Measurements from ENCODE around the gene EPHA7. TPM values are rescaled to one million over a fixed set of nuclear protein-coding genes. Genes with fewer than 3 reads are reported as not detected.
A peak's percentile ranks its signal among the peaks of the same experiment; 100 is the strongest.

The EPHA7 gene
- total and polyA plus RNA-seq, 2 experiments from 2014 or later = 35.8 to 59.0 TPM

DNA sequence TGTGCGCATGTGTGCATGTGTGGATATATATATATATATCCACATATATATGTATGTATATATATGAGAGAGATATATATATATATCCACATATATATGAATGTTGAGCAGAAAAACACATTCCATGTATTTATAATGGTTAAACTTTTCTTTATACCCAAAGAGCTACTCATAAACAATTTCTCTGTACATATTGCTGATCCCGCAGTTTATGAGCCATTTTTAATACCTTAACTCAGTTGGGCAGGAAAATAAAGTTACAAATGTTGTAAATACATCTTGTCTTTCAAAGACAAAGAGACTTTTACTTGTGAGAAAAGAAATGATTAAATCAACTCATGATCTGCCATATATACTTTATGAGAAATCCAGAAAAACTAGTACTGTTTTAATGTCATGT, 18.1 kb upstream of the EPHA7 start:
- DNase-seq (ENCODE audit: low read depth in 1 of 2, low spot score in 1 of 2) = no peak
- Histone ChIP-seq H3K36me3 (no peaks in the 10 kb centered on the region), H3K4me3 (no peak overlapping the region), H3K9me3 (ENCODE audit: low read depth) (no peaks in the 10 kb centered on the region), H3K27me3 (no peaks in the 10 kb centered on the region), H3K4me1 (ENCODE audit: low read depth) (no peaks in the 10 kb centered on the region), H3K27ac (no peak overlapping the region)
- TF ChIP-seq, protein P1, sequence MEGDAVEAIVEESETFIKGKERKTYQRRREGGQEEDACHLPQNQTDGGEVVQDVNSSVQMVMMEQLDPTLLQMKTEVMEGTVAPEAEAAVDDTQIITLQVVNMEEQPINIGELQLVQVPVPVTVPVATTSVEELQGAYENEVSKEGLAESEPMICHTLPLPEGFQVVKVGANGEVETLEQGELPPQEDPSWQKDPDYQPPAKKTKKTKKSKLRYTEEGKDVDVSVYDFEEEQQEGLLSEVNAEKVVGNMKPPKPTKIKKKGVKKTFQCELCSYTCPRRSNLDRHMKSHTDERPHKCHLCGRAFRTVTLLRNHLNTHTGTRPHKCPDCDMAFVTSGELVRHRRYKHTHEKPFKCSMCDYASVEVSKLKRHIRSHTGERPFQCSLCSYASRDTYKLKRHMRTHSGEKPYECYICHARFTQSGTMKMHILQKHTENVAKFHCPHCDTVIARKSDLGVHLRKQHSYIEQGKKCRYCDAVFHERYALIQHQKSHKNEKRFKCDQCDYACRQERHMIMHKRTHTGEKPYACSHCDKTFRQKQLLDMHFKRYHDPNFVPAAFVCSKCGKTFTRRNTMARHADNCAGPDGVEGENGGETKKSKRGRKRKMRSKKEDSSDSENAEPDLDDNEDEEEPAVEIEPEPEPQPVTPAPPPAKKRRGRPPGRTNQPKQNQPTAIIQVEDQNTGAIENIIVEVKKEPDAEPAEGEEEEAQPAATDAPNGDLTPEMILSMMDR (IDR thresholded peaks at IDR 0.05; ENCODE audit: low read depth, low read length) = no peak

DNA sequence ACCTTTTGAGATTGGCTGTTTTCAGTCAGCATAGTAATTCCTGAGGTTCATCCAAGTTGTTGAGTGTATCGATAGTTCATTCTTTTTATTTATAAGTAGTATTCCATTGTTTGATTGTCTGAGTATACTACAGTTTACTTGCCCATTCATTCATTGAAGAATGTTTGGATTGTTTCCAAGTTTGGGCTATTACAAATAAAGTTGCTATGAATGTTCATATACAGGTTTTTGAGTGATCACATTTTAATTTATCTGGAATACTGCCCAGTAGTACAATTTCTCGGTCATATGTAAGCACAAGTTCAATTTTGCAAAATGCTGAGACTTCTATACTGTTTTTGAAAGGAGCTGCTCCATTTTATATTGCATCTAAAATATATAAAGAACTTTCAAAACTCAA, 14.2 kb upstream of the EPHA7 start:
- Histone ChIP-seq H3K4me3 (no peak overlapping the region), H3K9me3 (ENCODE audit: low read depth) (no peaks in the 10 kb centered on the region), H3K36me3 (no peaks in the 10 kb centered on the region), H3K27ac (no peak overlapping the region), H3K4me1 (ENCODE audit: low read depth) (no peaks in the 10 kb centered on the region), H3K27me3 (no peaks in the 10 kb centered on the region)
- TF ChIP-seq, protein P1 (IDR thresholded peaks at IDR 0.05; ENCODE audit: low read depth, low read length) = no peak
- no peak for DNase-seq (ENCODE audit: low read depth in 1 of 2, low spot score in 1 of 2)

DNA sequence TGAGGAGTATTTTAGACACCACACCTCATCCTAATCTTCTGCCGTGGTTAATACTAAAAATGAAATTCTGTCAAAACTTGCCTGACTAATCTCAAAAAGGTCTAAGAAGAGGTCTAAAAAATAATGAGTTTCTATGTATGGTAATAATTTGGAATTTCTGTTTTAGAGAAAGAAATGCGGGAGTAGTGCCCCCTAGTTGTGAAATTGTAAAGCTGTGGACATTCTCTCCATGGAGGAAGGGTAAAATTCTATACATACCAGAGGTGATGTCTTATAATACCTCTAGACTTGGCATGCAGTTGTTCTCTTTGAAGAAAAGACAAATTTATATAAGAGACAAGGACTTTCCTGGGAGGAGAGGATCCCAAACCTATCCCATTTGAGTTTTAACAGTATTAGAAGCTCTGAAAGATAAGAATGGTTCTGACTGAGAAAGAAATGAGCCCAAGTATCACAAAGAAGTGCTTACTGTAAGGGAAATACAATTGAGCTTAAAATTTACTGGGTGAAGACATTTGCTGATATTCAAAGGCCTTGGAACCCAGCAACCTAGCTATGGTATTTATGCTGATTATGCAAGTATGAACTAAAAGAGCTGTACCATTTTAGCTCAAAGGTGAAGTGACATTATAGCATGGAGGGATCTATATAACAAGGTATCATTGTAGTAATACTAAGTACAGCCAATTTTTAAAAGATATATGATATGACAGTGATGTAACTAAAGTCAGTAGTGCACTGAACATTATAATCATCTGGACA, 5.1 kb upstream of the EPHA7 start:
- peak; percentile 42 to 44 for DNase-seq (ENCODE audit: low read depth in 1 of 2, low spot score in 1 of 2)
- TF ChIP-seq, protein P1 (IDR thresholded peaks at IDR 0.05; ENCODE audit: low read depth, low read length) = peak; percentile 71
- no peak overlapping the region for H3K4me3 ChIP-seq
- no peak overlapping the region for H3K27ac ChIP-seq
- peaks cover 15% of the 10 kb centered on the region for H3K4me1 ChIP-seq (ENCODE audit: low read depth)
- H3K36me3 ChIP-seq = no peaks in the 10 kb centered on the region
- no peaks in the 10 kb centered on the region for H3K27me3 ChIP-seq
- no peaks in the 10 kb centered on the region for H3K9me3 ChIP-seq (ENCODE audit: low read depth)

DNA sequence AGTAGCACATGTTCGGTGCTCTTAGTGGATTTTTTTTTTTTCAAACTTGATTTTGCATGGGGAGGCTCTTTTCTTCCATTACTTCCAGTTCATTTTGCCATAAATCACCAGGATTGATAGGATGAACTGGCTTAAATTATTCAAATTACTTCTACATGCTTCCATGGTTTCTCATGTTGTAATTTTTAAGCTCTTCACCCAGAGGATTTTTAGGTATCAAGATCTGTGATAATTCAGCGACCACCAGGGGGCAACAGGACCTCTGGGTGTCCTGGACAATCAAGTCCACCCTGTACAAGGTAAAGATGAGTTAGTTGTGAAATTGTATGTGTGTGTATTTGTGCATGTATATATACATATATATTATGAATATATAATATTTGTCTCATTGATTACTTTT, 4.2 kb upstream of the EPHA7 start:
- TF ChIP-seq, protein P1 (IDR thresholded peaks at IDR 0.05; ENCODE audit: low read depth, low read length) = peak; percentile 22

DNA sequence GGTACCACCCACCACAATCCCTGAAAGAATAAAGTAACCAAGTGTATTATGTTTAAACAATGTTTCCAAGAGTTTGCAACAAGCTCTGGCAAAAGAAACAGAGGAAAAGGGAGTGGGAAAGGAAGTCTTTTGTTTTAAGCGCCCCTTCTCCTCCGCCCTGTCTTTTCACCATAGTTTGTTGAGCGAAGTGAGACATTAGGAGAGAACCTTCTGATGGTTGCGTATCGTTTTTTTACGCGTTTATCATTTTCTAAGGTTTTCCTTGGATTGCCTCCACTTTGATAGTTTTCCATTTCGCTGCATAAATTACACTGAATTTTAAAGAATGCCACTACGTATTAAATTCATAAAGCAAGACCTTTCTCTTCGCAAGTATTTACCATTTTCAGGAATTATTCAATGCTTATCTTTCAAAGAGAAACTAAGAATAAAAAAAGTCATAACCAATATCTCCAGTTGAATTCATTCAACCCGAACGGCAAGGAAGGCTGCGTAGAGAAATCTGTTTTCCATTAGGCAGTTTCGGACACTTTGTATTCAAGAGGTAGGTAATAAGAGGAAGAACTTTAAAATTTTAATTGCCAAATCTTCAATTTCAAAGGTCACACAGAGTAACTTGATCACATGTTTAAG, 920 bp upstream of the EPHA7 start:
- H3K27me3 ChIP-seq = no peaks in the 10 kb centered on the region
- H3K4me1 ChIP-seq (ENCODE audit: low read depth) = peaks cover 23% of the 10 kb centered on the region
- TF ChIP-seq, protein P1 (IDR thresholded peaks at IDR 0.05; ENCODE audit: low read depth, low read length) = no peak
- peak overlapping the region; percentile 62 for H3K27ac ChIP-seq
- H3K36me3 ChIP-seq = no peaks in the 10 kb centered on the region
- no peaks in the 10 kb centered on the region for H3K9me3 ChIP-seq (ENCODE audit: low read depth)
- peak overlapping the region; percentile 46 for H3K4me3 ChIP-seq
- DNase-seq (ENCODE audit: low read depth in 1 of 2, low spot score in 1 of 2) = peak in 1 of 2 donors; percentile 13

More for the DNA sequence above, 4.2 kb upstream of the EPHA7 start:
- Histone ChIP-seq H3K36me3 (no peaks in the 10 kb centered on the region), H3K27ac (no peak overlapping the region), H3K9me3 (ENCODE audit: low read depth) (no peaks in the 10 kb centered on the region), H3K4me3 (no peak overlapping the region), H3K27me3 (no peaks in the 10 kb centered on the region), H3K4me1 (ENCODE audit: low read depth) (peaks cover 15% of the 10 kb centered on the region)
- DNase-seq (ENCODE audit: low read depth in 1 of 2, low spot score in 1 of 2) = peak; percentile 49 to 80

Measured in cardiac muscle cell (in vitro differentiated cells and primary cell).